ENCODE data around the gene PRPF8. TPM values are rescaled to one million over a fixed set of nuclear protein-coding genes. Genes with fewer than 3 reads are reported as not detected.
"Not testable (repeated sequence)": the region's sequence is repeated elsewhere in the genome, so short reads cannot be mapped to it uniquely, and the experiment has no call there.

PRPF8 gene
- total and polyA plus RNA-seq, 2 of the 8 experiments (the other 6 are each of a cell fraction or from before 2014, with no cell fraction given), result 329 to 337 TPM

GRCh38 chr17:1663934-1664333, 20.7 kb downstream of the PRPF8 start:
- not testable (repeated sequence) for H4K91ac ChIP-seq (replicated peaks; ENCODE audit: insufficient read length, low read length); H4K8ac ChIP-seq (ENCODE audit: extremely low read depth, insufficient read depth, low read length); DNase-seq (ENCODE audit: low read depth in 1 of 2, low spot score in 2 of 2); H3K4me2 ChIP-seq (ENCODE audit: insufficient read depth in 1 of 2, low read depth in 2 of 2, low read length in 2 of 2); H2BK20ac ChIP-seq (ENCODE audit: low read length); H3K4ac ChIP-seq (replicated peaks; ENCODE audit: insufficient read length, low read depth, low read length); H2BK15ac ChIP-seq (ENCODE audit: low read length); H3K27ac ChIP-seq (ENCODE audit: low read depth, low read length); H3K27me3 ChIP-seq (replicated peaks in 1 of 4; ENCODE audit: control insufficient read depth in 3 of 4, extremely low read depth in 1 of 4, insufficient read depth in 3 of 4, low read length in 3 of 4); H3K14ac ChIP-seq (ENCODE audit: insufficient read length); H3K56ac ChIP-seq (replicated peaks; ENCODE audit: insufficient read length, low read depth, low read length); H2AK5ac ChIP-seq (ENCODE audit: low read depth, low read length); H4K5ac ChIP-seq (ENCODE audit: insufficient read length, low read depth, low read length); H2BK5ac ChIP-seq (ENCODE audit: low read depth, low read length); H2BK12ac ChIP-seq (ENCODE audit: low read depth, low read length); H3K9me3 ChIP-seq (ENCODE audit: insufficient read depth in 2 of 2, low read depth in 1 of 2, low read length in 1 of 2); H3K79me1 ChIP-seq (ENCODE audit: low read depth, low read length); H3K18ac ChIP-seq (ENCODE audit: extremely low read depth, low read length); H3K4me1 ChIP-seq (replicated peaks in 1 of 4; ENCODE audit: control insufficient read depth in 3 of 4, insufficient read depth in 4 of 4, low read length in 3 of 4); H2AFZ ChIP-seq (ENCODE audit: low read length); H3K79me2 ChIP-seq (ENCODE audit: control insufficient read depth in 1 of 2, insufficient read depth in 2 of 2, low read length in 2 of 2); FAIRE-seq; H2BK120ac ChIP-seq (replicated peaks; ENCODE audit: low read depth, low read length); H3K23ac ChIP-seq (ENCODE audit: insufficient read length); H3K9ac ChIP-seq (replicated peaks in 1 of 4; ENCODE audit: extremely low read depth in 1 of 4, low read depth in 3 of 4, low read length in 3 of 4); H3K23me2 ChIP-seq (ENCODE audit: low read depth, low read length); H3K4me3 ChIP-seq (ENCODE audit: extremely low read depth in 1 of 4, insufficient read depth in 2 of 4, low read depth in 3 of 4, low read length in 4 of 4)
- H4K20me1 ChIP-seq (replicated peaks in 1 of 2; ENCODE audit: control insufficient read depth in 1 of 2, insufficient read depth in 2 of 2, low read length in 2 of 2), result peaks cover 4 to 16% of the 10 kb centered on the region in 2 experiments
- 96% methylated on average over 5 of the region's 5 CpGs; no CpG with 5 or more reads in 1 of the 2 experiments for WGBS, 2 experiments (ENCODE audit: extremely low coverage in 1 of 2, insufficient coverage in 1 of 2, insufficient read length in 1 of 2, insufficient replicate concordance in 2 of 2, low coverage in 1 of 2, low lambda C conversion rate in 2 of 2, missing lambda C conversion rate in 1 of 2)
- POLR2A ChIA-PET (ENCODE audit: partially characterized antibody), result interaction anchor here (1.2 to 9.6 kb wide), 3 partner anchors 13 to 148 kb away, joined by 3 to 65 read pairs (median 3); partner anchors contain the start of gene RILP
- peaks cover 33 to 79% (median 63%) of the 10 kb centered on the region in 4 experiments for H3K36me3 ChIP-seq (ENCODE audit: control insufficient read depth in 2 of 4, insufficient read depth in 4 of 4, low read length in 3 of 4)
- CTCF ChIA-PET (ENCODE audit: partially characterized antibody), result interaction anchor here (4.4 kb wide), 1 partner anchor 10 kb away, joined by 19 read pairs; no protein-coding TSS in a partner anchor
